GM21529 (cell line): Measurements from ENCODE around the gene ACOX2.

ENCODE experiments used
- ATAC-seq: cut with Tn5 transposase; IDR thresholded peaks from one replicate; pipeline ENCODE4 v1.9.1; 2021; ENCODE audit not compliant: unreplicated experiment

ACOX2 gene

DNA sequence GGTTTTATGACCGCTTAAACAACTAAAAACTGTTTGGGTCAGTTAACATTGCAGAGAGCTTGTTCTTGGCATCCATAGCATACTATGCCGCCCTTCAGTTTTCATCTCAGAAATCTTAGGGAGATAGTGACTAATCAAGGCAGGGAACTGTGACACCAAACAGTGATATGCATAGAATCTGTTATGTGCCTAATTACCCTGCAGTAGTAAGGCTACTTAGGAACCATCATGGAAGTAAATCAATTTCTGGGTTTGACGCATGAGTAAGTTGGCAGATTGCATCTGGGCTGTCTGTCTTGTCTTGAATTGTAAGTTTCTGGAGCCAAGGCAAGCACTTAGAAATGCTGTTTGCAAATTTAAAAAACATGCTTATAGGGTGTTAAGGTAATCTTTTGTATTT lies 22.6 kb downstream of the ACOX2 start:
- no peak for ATAC-seq

DNA sequence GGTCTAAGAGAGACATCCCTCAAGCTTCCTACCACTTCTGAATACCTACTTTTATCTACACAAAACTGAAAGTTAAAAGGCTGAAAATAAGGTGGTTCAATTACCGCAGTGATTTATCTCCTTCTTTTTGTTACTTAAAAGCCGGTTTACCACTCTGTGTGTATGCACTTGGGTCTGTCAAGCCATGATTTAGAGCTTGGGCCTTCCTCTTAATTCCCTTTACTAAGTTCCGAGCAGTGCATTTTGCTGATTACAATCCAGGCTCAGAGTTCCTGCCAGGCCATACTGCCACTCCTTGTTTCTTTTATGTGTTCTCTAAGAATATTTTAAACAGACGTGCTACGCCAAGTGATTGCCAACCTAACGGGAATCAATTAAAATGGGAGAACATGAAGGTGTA lies 28.6 kb downstream of the ACOX2 start:
- ATAC-seq, result no peak

DNA sequence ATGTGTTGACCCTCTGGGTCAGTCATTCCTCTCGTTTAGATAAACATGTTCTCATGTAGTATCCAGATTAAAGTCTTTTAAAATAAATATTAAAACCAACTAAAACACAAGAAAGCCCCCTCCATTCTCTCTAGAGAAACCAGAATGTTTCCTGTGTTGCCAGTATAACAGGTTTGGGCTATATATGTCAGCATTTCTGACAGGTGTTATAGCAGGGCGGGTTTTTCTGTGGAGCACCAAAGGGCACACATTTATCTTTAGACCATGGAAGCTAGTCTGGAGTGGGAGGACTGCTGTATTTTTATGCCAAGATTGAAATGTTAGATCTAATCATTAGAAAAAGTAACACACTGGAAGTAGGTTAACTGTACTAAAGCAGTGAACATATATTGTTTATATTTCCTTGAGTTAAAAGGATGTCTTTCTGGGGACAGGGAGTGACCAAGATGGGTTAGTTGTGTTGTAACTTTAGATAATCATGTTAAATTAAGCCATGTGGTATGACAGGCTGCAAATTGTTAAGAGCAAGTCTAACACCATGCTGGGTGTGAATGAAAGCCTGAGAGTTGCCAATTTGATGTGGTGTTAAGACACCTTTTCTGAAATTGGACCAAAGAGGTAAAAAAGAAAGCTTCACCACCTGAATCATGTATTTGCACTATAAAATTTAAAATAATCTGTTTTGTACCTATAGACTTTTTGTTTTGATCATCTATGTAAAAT lies 29.5 kb downstream of the ACOX2 start:
- no peak for ATAC-seq

DNA sequence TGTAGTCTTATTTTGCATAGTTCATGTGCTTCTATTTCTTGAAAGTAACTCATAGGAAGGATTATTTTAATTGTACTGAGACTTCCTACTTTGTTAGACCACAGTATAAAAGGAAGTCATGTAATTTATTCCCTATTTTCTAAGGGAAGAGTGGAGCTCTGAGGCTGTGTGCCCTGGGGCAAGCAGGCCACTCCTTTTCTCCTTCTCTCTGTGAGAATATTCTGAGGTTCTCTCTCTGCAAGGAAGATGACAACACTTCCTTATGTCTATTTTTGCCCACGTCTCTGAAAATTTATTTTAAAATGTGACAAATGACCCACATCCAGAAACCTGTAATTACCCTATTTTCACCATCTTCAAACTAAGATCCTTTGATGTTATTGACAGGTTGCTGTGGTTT lies 34.1 kb downstream of the ACOX2 start:
- ATAC-seq, result no peak

DNA sequence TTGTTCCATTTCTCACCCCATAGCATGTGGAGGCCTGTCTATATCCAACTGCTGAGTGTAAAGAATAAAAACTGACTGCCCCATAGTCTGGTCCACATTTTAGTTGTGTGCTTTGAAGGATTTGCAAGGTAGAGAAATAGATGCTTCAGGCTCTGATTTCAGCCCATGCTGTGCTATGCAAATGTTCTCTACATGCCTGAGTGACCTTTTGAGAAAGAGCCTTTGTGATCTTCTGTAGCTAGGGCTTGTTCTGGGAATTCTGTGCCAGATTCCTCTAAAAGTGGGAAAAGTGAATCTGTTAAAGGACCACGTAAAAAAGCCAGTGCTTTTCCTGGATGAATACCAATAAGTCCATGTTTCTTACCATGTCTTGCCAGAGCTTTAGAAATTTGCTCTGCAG lies 39.9 kb downstream of the ACOX2 start:
- no peak for ATAC-seq

DNA sequence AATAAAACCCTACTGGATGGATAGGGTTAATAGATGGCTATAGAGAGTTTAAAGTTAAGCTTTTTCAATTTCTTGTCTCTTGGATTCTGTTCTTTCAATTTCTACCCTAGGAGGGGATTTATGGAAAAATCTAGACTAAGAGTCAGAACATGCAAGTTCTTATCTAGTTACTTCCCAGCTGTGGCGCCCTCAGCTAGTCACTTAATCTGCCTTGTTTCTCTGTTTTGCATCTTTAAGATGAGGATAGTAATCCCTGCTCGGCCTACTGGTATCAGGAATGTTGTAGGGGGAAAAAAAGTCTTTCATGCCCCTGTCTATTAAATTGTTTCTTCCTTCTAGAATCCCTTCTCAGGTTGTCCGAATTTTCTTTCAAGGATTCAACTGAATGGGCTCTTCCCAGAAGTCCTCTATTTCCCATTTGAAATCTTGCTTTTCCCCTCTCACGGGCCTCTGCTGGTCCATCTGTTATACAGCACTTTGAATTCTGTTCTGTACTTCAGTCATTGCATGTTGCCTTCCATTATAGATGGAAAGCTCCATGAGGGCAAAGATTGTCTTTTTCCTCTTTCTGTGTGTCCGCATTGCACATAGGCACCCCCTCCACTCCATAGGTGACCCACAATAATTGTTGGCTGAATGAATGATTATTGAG lies 40.7 kb downstream of the ACOX2 start:
- ATAC-seq, result no peak

DNA sequence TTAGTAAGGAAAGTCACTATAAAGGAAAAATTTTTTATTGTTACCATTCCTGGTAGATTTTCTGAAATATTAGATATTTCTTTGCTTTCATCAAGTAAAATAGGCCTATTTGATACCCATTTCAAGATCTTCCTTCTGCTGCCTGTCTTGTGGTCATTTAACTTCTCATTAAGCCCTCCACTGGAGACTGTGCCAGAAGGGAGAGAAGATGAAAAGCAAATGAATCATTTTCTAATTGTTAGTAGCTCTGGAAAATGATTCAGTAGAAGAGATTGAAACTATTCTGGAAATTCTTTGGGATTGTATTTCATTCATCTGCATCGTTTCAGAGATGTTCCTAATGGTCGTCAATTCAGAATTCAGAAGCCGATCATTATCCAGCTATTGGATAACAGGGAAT lies 41.9 kb downstream of the ACOX2 start:
- ATAC-seq, result no peak

DNA sequence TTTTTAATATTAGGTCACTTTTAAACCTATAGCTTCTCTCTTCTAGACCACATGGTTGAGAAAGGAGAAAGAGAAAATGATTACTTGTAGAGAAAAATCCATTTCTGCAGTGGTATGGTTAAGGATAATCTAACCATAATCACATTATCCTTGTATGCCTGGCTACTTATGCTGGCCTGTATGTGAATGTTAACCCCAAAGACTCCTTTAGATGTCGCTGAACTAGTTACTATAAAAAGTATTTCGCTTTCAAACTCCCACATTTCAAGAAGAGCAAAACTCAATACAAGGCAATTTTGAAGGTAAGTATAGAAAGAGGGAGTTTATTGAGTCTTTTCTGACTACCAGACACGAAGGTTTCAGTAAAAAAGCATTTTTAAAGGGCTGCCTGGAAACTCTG lies 42.9 kb downstream of the ACOX2 start:
- ATAC-seq, result no peak

DNA sequence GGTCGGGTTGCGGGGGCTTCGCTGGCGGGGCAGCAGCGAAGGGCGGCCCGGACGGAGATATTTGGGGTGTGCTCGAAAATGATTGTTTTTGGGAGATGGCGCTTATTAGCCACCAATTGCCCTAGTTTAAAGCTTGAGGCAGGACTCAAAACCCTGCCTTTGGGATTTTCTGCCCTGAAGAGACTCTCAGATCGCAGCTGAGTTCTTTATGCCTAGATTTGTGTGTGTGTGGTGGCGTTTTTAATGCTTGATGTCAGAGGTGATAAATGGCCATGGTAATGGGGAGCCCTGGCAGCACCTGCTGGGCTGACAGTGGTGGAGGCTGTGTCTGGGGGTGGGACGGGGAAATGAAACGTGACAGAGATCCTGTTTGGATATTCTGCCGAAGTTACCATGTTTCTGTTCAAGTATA lies 44.5 kb downstream of the ACOX2 start:
- peak; percentile 23 for ATAC-seq

DNA sequence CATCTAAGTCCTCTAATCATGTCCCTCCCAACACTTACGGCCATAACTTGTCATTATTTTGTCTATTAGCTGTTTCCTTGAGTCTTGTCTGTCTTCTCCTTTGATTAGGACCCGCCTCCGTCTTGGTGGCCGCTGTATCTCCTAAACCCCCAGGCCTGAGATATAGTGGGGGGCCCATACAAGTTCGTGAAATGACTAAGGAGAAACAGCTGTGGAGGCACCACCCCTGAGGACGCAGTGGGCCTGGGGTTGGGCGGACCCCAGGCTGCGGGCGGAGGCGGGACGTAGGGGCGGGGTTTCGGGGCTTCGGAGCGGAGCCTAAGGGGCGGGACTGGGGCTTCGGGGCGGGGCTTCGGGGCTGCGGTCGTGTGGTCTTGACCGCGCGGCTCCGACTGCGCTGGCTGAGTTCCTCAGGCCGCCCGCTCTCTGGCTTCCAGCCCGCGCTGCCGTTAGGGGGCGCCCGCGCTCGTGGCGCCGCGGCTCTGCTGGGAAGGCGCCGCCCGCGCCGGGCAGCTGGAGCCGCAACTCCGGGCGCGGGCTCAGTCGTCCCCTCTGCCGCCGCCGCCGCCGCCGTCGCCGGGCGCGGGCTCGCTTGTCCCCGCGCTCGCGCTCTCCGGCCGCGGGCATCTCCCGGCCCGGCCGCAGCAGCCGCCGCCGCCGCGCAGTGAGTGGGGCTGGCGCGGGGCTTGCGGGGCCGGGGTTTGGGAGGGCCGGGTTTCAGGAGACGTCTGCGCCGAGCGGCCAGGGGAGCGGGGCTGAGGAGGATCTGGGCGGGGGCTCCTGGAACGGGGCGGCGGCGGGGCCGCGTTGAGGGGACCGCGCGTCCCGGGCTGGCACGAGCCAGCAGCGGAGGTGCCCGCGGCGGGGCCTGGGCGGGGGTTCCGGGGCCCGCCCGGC lies 45.2 kb downstream of the ACOX2 start, which contains the start of gene KCTD6:
Gene KCTD6 (plus strand): TSS at position 591 of the 897 bp plus-strand sequence. CDS start 6,660 bp downstream, outside the sequence.
- ATAC-seq, result peak; percentile 90

DNA sequence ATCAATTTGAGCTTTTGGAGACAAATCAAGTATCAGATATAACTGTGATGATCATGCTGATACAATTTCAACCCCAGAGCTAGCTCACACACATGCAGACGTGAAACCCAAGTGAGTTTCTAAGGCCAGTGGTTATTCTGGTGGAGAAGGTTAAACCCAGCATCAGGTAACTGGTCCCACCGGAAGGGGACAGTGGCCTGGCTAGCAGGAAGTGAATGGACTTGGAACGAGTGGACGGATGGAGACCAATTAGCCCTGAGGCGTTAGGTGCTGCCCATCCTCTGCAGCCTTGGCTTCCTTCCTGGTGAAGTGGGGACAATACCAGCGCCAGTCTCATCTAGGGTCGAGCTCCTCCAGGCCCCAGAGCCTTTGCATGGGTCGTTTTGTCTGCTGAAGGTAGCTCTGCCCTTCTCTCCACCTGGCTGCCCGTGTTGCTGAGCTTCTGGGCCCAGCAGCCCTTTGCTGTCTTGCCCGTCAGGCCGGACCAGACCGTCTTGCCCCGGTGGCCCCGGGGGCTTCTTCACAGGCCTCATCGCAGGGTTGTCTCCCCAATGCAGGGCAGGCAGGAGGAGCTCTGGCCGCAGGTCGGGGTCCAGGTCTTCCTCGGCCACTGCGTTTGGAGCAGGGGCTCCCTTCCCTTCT lies 46.0 kb downstream of the ACOX2 start:
- no peak for ATAC-seq

DNA sequence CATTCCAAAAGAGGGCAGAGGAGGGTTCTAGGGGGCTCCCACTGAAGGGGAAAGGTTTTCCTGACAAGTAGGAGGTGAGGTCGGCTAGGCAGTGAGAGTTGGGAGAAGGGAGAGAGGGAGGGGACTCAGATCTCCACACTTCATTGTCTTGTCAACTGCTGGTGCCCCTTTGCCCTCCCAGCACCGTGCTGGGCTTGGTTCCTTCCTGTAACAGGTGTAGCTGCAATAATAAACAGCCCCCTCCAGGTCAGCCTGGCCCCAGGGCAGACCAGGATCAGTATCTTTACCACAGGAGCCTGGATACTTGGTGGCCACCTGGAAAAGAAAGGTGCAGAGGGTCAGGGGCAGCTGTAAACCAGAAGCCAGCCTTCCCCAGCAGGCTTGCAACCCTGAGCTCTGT lies 48.0 kb downstream of the ACOX2 start:
- ATAC-seq, result no peak

DNA sequence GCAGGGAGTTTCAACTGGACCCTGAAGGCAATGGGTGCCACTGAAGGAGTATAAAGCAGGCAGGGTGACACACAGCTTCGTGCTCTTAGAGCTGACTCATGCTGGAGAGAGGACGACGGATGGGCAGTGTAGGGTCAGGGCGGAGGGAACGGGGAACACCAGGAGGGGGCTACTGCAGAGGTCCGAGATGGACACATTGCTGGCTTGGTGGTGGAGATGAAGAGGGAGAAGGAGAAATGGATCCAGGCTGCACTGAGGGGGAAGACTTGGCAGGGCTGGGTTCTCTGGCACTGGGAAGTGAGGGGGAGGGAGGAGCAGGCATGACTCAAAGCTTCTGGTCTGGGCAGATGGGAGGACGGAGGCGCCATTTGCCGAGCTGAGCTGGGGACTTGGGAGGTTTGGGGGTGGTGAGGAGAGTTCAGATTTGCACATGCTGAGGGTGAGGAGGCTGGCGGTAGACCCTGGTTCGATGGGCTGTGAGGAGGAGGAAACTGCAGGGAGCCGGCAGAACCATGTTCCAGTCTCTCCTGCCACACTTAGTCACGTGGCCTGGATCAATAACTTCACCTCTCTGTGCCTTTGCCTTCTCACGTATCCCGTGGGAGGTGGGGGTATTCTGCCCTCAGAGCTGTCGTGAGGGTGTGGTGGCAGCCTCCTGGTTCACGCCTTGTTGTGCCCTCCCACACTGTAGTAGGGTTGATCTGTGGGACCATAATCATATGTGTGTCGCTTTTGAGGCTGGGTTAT lies 49.7 kb downstream of the ACOX2 start:
- no peak for ATAC-seq

DNA sequence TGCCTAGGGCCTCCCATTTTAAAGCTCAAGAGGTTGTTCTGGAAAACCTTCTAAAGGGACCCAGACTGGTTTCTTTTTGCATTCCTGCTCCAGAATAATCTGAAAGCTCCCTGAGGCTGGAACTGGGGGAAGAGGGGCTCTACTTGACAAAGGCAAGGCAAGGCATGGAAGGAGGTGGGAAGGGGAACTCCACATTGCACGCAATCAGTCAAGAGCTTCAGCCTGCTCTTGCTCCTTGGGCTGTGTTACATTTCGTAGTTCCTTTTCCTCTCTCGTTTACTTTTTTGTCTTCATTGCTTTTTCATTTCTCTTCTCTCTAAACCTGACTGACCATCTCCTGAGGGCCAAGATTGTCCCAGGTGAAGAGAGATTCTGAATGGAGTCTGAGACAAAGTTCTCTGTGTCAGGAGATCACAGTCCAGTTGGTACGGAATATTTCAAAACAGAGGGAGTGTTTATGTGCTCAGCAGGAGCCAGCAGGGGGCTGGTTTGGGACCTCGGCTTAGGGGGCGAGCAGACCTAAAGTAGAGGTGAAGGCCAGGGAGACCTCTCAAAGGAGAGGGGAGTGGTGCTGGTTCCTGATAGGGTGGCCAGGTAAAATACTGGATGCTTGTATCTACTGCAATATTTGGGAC lies 51.1 kb downstream of the ACOX2 start:
- ATAC-seq, result no peak

DNA sequence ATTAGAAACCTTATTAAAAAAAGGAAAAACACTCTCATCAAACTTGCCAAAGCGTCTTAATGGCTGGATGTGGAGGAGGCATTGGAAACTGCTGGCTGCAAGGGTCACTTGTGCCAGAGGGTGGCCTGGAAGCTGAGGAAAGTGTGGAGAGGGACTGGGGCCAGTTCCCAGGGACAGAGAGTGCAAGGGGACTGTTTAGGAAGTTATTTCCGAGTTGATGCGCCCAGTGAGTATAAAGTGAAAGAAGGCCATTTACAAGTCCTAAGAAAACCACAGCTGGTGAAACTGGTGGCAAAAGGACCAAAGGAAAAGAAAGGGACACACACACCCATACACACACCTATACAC lies 52.3 kb downstream of the ACOX2 start:
- no peak for ATAC-seq

DNA sequence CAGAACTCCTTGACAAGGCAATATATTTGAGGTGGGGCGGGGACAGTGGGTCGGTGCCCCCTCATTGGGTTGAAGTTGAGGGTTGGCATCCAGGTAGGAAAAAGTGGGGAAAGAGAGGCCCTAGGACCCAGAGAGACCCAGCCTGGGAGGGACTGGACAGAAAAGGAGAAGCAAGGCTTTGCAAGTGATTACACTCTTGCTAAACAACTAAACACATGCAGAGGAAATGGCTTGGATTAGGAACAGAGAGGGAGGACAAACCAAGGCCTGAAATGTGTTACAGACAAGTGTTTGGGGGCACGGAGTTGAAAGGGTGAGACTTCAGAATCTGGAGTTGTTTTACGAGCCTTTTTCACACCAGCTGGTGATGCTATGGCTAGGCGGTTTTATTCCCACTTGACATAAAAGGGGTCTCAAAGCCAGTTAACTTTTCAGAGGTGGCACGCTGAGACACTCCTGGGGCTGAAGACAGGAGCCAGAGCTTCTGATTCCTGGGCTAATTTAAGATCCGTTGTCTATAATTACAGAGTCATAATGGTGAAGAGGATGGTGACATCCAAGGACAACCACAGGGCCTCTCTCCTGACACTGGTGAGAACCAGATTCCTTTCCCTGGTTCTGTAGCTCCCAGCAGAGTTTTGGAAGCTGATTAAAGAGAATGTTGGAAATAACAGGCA lies 52.8 kb downstream of the ACOX2 start:
- ATAC-seq, result no peak

DNA sequence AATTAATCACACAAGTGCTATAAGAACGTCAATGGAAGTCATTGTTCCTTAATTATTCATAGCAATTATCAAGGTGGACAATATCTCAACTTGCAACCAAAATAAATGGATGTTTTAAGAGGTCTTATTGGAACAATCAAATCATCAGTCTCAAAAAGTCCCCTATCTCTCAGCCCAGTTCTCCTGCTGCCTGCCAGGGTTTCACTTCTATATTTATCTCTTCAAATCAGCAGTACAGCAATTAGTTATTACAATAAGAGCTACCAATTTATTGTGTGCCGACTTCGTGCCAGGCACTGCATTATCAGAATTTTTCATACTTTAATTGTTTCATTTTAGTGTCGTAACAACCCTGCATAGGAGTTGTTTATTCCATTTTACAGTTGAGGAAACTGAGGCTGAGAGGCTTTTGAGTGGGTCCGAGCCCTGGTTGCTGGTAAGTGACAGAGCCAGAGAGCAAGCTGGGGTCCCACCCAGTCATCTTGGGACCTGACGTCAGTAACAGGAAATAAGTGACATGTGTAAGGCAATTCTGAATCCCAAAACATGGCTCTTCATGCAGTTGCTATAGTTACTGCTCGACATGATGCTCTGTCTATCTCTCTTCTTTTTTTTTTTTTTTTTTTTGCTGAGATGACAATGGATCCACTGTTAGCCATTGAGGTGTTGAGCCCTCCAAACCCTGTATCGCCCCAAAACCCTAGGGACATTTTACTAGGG lies 53.9 kb downstream of the ACOX2 start:
- no peak for ATAC-seq

DNA sequence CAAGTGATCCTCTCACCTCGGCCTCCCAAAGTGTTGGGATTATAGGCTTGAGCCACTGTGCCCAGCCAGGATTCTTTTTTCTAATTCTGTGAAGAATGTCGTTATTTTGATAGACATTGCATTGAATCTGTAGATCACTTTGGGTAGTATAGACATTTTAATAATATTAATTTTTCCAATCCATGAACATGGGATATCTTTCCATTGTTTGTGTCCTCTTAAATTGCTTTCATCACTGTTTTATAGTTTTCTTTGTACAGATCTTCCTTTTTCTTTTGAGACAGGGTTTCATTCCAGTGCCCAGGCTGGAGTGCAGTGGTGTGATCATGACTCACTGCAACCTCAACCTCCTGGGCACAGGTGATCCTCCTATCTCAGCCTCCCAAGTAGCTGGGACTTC lies 56.7 kb downstream of the ACOX2 start:
- no peak for ATAC-seq

DNA sequence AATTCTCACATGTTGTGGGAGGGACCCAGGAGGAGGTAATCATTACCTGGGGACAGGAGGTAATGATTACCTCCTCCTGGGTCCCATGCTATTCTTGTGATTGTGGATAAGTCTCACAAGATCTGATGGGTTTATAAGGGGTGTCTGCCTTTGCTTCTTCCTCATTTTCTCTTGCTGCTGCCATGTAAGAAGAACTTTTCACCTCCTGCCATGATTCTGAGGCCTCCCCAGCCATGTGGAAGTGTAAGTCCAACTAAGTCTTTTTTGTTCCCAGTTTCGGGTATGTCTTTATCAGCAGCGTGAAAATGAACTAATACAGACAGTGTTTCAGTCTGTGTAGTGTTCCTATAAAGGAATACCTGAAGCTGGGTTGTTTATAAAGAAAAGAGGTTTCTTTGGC lies 58.2 kb downstream of the ACOX2 start:
- ATAC-seq, result no peak
